Measurements from ENCODE around the gene SERPINE2.

- TF ChIP-seq CTCF (conservative IDR thresholded peaks at IDR 0.05; ENCODE audit: low read length) (no peak), EZH2phosphoT487 (IDR thresholded peaks at IDR 0.05; ENCODE audit: borderline replicate concordance) (no peak)
Measured at GRCh38 chr2:223971731-223972130, 67.4 kb downstream of the SERPINE2 start.
